ENCODE results near the gene LGALS9.

The LGALS9 gene

GRCh38 chr17:27608328-27609230, 22.4 kb upstream of the LGALS9 start:
- TF ChIP-seq USF1 (IDR thresholded peaks at IDR 0.05) (no peak), TCF12 (IDR thresholded peaks at IDR 0.05; ENCODE audit: low read depth) (no peak)

GRCh38 chr17:27609611-27610303, 21.2 kb upstream of the LGALS9 start:
- TF ChIP-seq MAX (IDR thresholded peaks at IDR 0.05) (no peak), USF1 (IDR thresholded peaks at IDR 0.05) (no peak), YY1 (IDR thresholded peaks at IDR 0.05; ENCODE audit: low read depth) (no peak), RAD21 (IDR thresholded peaks at IDR 0.05; ENCODE audit: low read depth) (peak; percentile 70)

- TF ChIP-seq NFIC (IDR thresholded peaks at IDR 0.05) (no peak), YY1 (IDR thresholded peaks at IDR 0.05; ENCODE audit: low read depth) (no peak), MAX (IDR thresholded peaks at IDR 0.05) (no peak), EGR1 (IDR thresholded peaks at IDR 0.05) (no peak), CREB1 (IDR thresholded peaks at IDR 0.05; ENCODE audit: low read depth) (no peak), CEBPB (IDR thresholded peaks at IDR 0.05) (no peak), RAD21 (IDR thresholded peaks at IDR 0.05; ENCODE audit: low read depth) (no peak), ZBTB7A (IDR thresholded peaks at IDR 0.05; ENCODE audit: low read depth) (no peak), TEAD4 (IDR thresholded peaks at IDR 0.05) (no peak)
These were observed 20.7 kb upstream of the LGALS9 start for GRCh38 chr17:27610304-27610677.

GRCh38 chr17:27612160-27612770, 18.7 kb upstream of the LGALS9 start:
- TF ChIP-seq TAF1 (IDR thresholded peaks at IDR 0.05; ENCODE audit: low read depth): no peak
- TF ChIP-seq USF1 (IDR thresholded peaks at IDR 0.05): no peak
- TF ChIP-seq RAD21 (IDR thresholded peaks at IDR 0.05; ENCODE audit: low read depth): no peak
- TF ChIP-seq EGR1 (IDR thresholded peaks at IDR 0.05): no peak
- TF ChIP-seq EP300 (IDR thresholded peaks at IDR 0.05; ENCODE audit: borderline replicate concordance): no peak
- TF ChIP-seq ZBTB7A (IDR thresholded peaks at IDR 0.05; ENCODE audit: low read depth): no peak
- no peak for TF ChIP-seq YY1 (IDR thresholded peaks at IDR 0.05; ENCODE audit: low read depth)
- no peak for TF ChIP-seq CEBPB (IDR thresholded peaks at IDR 0.05)
- no peak for TF ChIP-seq NFIC (IDR thresholded peaks at IDR 0.05)
- no peak for TF ChIP-seq TEAD4 (IDR thresholded peaks at IDR 0.05)
- no peak for TF ChIP-seq MAX (IDR thresholded peaks at IDR 0.05)

GRCh38 chr17:27613433-27613832, 17.6 kb upstream of the LGALS9 start:
- TF ChIP-seq ZBTB7A (IDR thresholded peaks at IDR 0.05; ENCODE audit: low read depth) (no peak), TCF12 (IDR thresholded peaks at IDR 0.05; ENCODE audit: low read depth) (no peak), EGR1 (IDR thresholded peaks at IDR 0.05) (no peak), MAX (IDR thresholded peaks at IDR 0.05) (no peak), TAF1 (IDR thresholded peaks at IDR 0.05; ENCODE audit: low read depth) (no peak), RAD21 (IDR thresholded peaks at IDR 0.05; ENCODE audit: low read depth) (no peak), YY1 (IDR thresholded peaks at IDR 0.05; ENCODE audit: low read depth) (no peak), USF1 (IDR thresholded peaks at IDR 0.05) (no peak), NFIC (IDR thresholded peaks at IDR 0.05) (no peak), CEBPB (IDR thresholded peaks at IDR 0.05) (no peak)

- no peak for TF ChIP-seq NFIC (IDR thresholded peaks at IDR 0.05)
- TF ChIP-seq FOXM1 (IDR thresholded peaks at IDR 0.05; ENCODE audit: borderline replicate concordance, low read depth): no peak
- no peak for TF ChIP-seq EGR1 (IDR thresholded peaks at IDR 0.05)
- no peak for TF ChIP-seq YY1 (IDR thresholded peaks at IDR 0.05; ENCODE audit: low read depth)
These were observed 15.9 kb upstream of the LGALS9 start for GRCh38 chr17:27615121-27615520.

GRCh38 chr17:27616414-27616813, 14.6 kb upstream of the LGALS9 start:
- TF ChIP-seq RAD21 (IDR thresholded peaks at IDR 0.05; ENCODE audit: low read depth) (no peak), REST (IDR thresholded peaks at IDR 0.05; ENCODE audit: low read depth) (no peak), EGR1 (IDR thresholded peaks at IDR 0.05) (no peak), TCF12 (IDR thresholded peaks at IDR 0.05; ENCODE audit: low read depth) (no peak), YY1 (IDR thresholded peaks at IDR 0.05; ENCODE audit: low read depth) (no peak), CEBPB (IDR thresholded peaks at IDR 0.05) (no peak), ZBTB7A (IDR thresholded peaks at IDR 0.05; ENCODE audit: low read depth) (no peak), TEAD4 (IDR thresholded peaks at IDR 0.05) (no peak), MAX (IDR thresholded peaks at IDR 0.05) (no peak)

Measured in Ishikawa (cell line).